ENCODE data around the gene CFAP100.

CFAP100 gene

GRCh38 chr3:126353694-126354321 is 40.9 kb upstream of the CFAP100 start:
- TF ChIP-seq CTCF (IDR thresholded peaks at IDR 0.05) = no peak
- peak overlapping the region; percentile 97 to 100 for H3K27ac ChIP-seq
- no peak for DNase-seq (ENCODE audit: low spot score)
- peak overlapping the region; percentile 99 for H3K4me3 ChIP-seq

GRCh38 chr3:126354776-126355175 is 39.9 kb upstream of the CFAP100 start:
- DNase-seq (ENCODE audit: low spot score) = no peak
- Histone ChIP-seq H3K27ac (peak overlapping the region; percentile 97 to 100), H3K4me3 (peak overlapping the region; percentile 99)
- no peak for TF ChIP-seq CTCF (IDR thresholded peaks at IDR 0.05)

GRCh38 chr3:126355251-126355650 is 39.5 kb upstream of the CFAP100 start:
- peak overlapping the region; percentile 97 to 100 for H3K27ac ChIP-seq
- no peak for TF ChIP-seq CTCF (IDR thresholded peaks at IDR 0.05)
- no peak for DNase-seq (ENCODE audit: low spot score)
- H3K4me3 ChIP-seq = peak overlapping the region; percentile 99

- Histone ChIP-seq H3K4me3 (peak overlapping the region; percentile 99), H3K27ac (peak overlapping the region; percentile 97 to 100)
- peak; percentile 99 for DNase-seq (ENCODE audit: low spot score)
- TF ChIP-seq CTCF (IDR thresholded peaks at IDR 0.05) = no peak
Measured at GRCh38 chr3:126355777-126356372, 38.8 kb upstream of the CFAP100 start.

GRCh38 chr3:126356373-126357264 is 38.1 kb upstream of the CFAP100 start:
- peak overlapping the region; percentile 97 to 100 for H3K27ac ChIP-seq
- DNase-seq (ENCODE audit: low spot score) = peak; percentile 86
- peak overlapping the region; percentile 99 for H3K4me3 ChIP-seq
- TF ChIP-seq CTCF (IDR thresholded peaks at IDR 0.05) = no peak

- H3K27ac ChIP-seq = peak within 1 kb of the TSS; percentile 97 to 100
- no peak for TF ChIP-seq CTCF (IDR thresholded peaks at IDR 0.05)
Measured at GRCh38 chr3:126357295-126358037, 37.2 kb upstream of the CFAP100 start, which contains the start of gene KLF15. KLF15 (minus strand) TSS chr3:126357408; CDS start chr3:126352922, 4,486 bp downstream.

More at GRCh38 chr3:126357295-126358037, 37.2 kb upstream of the CFAP100 start, which contains the start of gene KLF15:
- H3K4me3 ChIP-seq = peak within 1 kb of the TSS; percentile 99
- DNase-seq (ENCODE audit: low spot score) = peak; percentile 95

All from coronary artery (tissue), 2 donors.